NCI-H2227 treated with DMSO at 0.1 percent for 48 hours (cell line): ENCODE results near the gene ZNF473.

Experiments
- DNase-seq: peaks from one replicate; lab custom pipeline; 2025; lab: John Stamatoyannopoulos, UW

ZNF473 gene

DNA sequence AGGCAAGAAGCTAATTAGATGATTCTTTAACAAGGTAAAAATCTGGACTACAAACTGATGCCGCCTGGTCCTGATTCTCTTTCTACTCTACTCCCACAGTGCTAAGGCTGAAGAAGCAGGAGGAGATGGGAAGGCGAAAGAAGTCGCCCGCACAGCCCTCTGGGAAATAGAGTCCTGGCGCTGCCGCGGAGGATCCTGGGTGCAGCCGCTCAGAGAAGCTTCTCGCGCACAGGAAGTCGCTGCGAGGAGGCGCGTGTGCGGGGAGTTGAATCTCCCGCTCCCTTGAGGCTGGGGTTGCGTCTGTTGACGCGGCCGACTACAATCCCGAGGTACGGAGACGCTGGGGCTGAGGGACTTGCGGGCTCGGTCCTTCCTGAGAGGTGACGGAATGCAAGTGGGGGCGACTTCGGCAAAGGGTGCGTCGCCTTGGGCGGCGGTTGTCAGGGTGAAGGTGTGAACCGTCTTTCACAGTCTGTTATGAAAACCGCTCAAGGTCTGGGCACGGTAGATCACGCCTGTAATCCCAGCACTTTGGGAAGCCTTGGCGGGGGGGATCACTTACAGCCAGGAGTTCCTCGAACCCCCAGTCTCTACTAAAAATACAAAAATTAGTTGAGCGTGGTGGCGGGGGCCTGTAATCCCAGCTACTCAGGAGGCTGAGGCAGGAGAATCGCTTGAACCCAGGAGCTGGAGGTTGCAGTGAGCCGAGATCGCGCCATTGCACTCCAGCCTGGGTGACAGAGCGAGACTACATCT lies at the start of gene ZNF473:
Gene ZNF473, plus strand, starts transcription at position 212 of the 756 bp plus-strand sequence. CDS start 5,078 bp downstream, outside the sequence.
- DNase-seq: peak; percentile 98

DNA sequence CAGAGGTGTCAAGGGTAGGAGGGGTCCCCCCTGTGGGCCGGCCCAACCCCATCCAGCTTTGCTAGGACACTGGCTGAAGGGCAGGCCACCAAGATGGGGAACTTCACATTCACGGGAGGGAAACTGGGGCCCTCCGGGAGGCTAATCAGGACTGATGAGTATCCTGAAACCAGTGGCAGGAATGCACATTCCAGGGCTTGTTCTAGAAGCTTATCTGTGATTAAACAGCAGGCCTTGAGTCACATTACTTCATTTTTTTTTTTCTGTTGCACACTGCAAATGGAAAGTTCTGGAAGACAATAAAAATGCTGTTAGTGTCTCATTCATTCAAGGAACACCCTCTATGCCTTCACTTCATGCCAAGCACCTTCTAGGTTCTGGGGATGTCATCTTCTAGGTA lies 49.3 kb upstream of the ZNF473 start:
- no peak for DNase-seq

GRCh38 chr19:49977076-49977475 lies 48.7 kb upstream of the ZNF473 start:
- DNase-seq: no peak

DNA sequence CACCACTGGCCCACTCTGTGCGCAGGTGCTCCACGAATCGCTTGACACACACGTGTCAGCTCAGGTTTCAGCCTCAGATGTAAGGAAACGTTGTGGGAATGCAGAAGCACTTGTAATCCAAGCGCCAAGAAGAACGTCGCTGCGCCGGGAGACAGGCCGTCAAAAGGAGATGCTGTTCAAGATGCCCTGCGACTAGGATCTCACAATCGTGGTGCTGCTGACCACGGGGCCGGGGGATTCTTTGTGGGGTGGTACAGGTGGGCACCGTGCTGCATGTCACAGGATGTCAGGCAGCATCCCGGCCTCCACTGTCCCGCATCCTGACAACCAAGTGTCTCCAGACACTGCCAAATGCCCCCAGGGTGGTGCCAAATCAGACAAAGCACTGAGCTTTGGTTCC lies 47.9 kb upstream of the ZNF473 start:
- DNase-seq: no peak

DNA sequence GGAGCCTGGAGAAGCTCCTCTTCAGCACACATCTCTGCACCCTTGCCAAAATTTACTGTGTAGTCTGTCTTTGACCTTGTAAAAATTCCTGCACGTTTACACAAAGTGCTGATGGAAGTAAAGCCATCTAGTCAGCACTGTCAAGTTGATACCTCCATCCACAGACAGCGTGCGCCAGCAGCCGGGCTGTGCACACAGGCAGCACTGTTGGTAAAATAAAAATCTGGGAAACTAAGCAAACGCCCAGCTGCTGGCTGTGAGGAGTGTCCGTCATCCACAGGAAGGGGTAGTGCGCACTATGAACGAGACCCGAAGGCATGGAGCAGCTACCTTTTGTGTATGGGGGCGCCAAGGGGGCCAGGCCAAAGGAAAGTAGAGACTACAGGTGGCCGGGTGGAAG lies 47.5 kb upstream of the ZNF473 start:
- no peak for DNase-seq

DNA sequence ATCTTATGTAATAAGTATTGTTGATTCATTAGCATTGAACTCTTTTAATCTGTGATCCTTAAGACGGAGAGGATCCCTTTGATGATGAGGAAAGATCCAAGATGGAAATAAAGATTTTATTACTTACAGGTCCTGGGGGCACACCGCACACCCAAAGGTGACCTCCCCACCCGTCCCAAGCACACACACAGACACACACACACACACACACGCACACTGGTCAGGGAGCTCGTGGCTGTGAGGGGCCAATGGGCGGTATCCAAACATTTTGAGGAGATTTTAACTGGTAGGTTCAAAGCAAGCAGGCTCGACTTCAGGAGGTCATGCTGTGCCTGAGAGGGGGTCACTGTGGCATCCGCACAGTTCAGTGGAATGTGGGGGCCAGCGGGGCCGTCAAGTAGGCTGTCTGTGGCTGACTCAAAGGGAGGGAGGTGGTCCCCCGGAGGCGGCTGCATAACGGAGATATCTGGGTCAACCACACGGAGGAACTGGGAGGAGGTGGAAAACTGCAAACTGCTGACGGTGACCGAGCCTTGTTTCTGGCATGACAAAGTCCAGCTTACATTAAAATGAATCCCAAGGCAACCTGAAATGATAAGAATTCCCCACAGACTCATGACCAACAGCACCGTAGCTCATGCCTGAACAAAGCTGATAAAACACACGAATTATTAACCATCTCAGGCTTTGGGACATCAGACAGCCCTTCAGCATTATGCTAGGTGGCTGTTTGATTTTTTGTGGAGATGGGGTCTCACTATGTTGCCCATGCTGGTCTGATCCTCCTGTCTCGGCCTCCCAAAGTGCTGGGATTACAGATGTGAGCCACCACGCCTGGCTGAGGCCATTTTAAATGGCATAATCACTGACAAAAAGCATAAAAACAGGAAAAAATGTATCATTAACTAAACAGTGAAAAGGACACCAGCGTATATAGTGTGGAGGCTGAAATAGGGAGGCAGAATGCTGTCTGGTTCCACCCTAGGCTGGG lies 43.9 kb upstream of the ZNF473 start:
- DNase-seq: no peak

DNA sequence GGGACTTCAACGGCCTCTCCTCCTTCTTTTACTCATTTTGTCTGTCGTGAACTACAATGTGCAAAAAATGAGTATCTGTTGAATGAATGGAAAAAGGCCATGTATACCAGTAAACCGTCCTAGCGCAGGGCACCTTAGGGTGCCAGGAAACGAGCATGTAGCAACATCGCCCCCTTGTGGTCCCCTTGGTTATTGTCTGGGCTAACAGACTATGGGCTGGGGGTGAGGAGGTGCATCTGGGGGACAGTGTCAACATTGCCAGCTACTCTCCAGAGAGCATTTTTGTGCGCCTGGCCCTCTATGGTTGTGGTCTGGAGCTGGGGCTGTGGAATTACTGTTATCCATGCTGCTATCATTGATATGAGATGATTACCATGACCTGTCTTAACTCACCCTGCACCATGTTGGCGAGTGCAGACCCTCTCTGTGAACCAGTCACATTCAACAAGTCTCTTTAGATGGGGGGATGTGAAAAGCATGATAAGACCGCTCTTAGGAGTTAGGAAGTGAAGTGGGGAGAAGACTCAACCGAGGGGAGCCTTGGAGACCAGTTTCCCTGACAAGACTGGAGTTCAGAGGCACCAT lies 42.1 kb upstream of the ZNF473 start:
- DNase-seq: peak; percentile 3

- DNase-seq: no peak
Measured at GRCh38 chr19:49984491-49984890, 41.3 kb upstream of the ZNF473 start.

DNA sequence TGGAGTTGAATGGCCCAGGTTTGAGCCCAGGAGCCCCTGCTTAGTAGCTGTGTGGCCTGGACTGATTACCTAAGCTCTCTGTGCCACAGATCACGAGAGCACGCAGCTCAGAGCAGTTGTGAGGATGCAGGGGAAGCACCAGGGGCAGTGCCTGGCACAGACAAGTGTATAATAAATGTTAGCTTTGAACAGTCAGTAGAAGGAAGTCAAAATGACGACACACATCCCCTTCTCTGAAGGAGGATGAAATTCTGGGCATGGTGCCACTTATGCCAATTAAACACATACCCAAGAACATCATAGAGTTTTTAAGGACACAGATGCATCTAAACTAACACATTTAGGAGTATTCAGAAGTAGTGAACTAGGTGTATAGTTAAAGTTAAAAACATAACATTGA lies 39.9 kb upstream of the ZNF473 start:
- no peak for DNase-seq

DNA sequence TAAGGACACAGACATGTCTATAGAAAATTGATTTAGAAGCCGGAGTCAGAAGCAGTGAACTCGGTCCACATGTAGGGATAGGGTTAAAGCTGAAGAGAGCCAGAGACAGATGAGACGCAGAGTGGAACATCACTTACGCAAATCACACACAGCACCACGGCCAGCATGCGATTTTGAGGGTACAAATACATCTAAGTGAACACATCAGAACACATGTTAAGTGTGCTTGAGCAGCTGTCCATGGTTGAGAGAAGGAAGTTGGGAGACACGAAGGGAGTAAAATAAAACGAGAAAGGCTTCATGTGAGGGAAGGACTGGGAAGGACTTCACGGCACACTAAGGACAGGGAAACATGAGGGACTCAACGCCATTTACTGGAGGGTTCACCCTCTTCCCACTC lies 39.5 kb upstream of the ZNF473 start:
- DNase-seq: no peak

DNA sequence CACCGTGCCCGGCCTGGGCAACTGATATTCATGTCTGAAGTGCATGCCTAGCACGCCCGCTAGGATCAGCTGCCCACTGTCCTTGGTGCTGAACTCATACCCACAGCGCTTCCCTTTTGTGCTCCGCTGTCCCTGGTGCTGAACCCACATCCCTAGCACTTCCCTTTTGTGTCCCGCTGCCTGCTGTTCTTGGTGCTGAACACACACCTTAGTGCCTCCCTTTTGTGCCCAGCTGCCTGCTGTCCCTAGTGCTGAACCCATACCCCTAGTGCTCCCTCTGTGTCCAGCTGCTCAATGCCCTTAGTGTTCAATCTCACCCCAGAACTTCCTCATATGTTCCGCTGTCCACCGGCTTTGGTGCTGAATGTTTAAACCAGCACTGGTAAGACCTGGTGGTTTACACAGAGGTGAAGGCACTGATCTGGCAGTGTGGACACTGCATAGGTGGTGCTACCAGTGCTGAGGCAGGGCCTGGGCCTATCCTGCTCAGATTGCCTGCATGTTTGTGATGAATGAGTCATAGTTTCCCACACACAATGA lies 38.6 kb upstream of the ZNF473 start:
- DNase-seq: no peak

DNA sequence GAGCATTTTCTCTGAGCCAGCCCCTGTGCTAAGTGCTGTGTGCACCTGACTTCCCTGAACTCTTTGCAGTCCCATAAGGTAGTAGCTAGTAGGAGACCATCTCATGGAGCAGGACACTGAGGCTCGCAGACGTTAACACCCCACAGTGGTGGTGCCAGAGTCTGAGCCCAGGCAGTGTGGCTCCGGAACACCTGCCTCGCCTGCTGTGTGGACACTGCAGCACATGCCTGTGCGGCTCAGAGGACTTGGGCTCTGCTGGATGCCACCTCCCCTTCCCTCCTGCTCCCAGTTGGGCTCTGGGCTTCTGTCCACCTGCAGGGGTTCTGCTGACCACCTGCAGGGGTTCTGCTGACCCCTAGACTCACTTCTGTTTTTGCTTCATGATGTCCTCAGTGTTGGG lies 37.8 kb upstream of the ZNF473 start:
- no peak for DNase-seq

GRCh38 chr19:49988433-49988832 lies 37.4 kb upstream of the ZNF473 start:
- DNase-seq: no peak

- DNase-seq: peak; percentile 21
Measured at GRCh38 chr19:49997709-49998108, 28.1 kb upstream of the ZNF473 start.

DNA sequence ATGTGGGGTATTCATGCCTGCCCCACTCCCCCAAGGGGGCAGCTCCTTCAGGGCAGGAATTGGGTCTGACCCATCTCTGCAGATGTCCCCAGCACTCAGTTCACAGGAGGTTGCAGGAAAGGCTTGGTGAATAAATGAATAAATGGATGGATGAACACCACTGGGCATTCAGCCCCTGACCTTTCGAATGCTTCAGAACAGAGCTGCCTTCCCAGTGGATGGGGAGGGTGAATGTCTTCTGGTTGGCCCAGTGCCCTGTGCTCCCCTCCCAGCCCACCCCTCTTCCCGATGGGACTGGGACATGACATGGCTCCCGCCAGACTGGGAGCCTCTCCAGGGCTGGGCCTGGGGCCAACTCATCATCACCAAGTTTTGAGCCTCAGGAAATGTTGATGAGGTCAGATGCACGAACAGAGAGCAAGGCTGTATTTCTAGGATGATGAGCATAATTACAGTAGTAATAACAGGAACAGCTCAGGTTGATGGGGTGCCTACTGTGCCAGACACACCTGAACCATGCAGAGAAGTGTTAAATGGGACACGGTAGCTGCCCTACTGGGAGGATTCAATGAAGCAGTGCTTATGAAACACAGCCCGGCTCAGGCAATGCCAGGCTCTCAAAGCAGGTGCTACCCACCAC lies 26.3 kb upstream of the ZNF473 start:
- no peak for DNase-seq

DNA sequence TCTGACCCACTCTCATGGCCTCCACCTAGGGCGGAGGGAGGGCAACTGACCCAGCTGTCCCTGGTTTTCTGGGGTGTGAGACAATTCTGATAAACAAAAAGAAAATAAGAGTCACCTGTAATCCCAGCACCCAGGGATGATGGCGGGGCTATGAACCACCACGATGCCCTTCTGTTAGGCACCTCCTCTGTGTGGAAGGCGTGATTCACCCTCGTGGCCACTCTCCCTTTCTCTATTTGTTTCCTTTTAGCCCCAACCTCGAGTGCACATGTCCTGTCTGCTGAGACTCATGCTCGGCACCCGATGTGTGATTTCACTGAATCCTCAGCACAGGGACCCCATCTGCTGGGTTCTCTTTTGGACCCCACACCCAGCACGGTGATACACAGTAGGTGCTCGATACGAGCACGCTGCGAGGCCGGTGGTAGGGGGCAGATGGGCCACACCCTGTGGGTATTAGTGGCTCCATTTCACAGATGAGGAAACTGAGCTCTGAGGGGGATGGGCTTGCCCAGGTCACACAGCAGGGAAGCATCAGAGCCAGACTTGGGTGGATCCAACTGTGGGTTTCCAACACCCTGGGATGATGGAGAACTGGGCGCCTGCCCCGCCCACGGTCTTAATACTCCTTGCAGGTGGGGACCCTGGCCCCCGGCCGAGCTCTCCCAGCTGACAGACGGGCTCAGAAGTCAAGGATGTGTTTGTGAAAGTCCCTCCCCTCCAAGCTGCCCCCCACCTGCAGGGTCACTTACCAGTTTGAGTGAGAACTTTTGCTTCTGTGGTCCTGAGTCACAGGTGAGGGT lies 25.6 kb upstream of the ZNF473 start:
- DNase-seq: no peak

DNA sequence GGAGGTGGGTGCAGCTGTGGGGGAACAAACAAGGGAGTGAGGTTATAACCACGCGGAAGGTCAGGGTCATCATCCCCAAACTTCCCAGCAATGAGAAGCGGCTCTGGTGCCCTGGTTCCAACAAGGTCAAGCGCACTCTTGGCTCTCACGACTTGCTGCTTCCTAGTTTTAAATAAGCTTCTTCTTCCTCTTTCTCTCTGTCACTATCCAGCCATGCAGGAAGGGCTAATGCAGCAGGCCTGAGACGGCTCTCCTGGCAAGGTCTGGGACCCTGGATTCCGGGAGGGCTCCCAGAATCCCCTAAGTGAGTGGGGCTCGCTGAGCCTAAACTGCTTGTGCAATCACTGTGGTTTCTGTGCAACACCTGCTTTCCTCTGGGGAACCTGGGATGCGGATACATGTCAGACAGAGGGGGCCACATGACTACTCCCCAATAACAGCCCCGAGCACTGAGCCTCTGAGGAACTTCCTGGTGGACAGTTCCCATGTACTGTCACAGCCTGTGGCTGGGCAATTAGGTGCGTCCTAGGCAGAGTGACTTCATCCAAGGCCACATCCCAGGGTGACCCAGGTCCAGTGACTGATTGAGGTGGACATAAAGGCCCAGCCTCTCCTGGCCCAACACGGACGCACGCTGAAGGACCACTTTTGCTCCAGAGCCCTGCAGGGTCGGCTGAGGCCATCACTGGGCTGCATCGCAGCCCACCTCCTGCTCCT lies 24.8 kb upstream of the ZNF473 start:
- DNase-seq: no peak

- DNase-seq: no peak
Measured at GRCh38 chr19:50001775-50002174, 24.0 kb upstream of the ZNF473 start.

DNA sequence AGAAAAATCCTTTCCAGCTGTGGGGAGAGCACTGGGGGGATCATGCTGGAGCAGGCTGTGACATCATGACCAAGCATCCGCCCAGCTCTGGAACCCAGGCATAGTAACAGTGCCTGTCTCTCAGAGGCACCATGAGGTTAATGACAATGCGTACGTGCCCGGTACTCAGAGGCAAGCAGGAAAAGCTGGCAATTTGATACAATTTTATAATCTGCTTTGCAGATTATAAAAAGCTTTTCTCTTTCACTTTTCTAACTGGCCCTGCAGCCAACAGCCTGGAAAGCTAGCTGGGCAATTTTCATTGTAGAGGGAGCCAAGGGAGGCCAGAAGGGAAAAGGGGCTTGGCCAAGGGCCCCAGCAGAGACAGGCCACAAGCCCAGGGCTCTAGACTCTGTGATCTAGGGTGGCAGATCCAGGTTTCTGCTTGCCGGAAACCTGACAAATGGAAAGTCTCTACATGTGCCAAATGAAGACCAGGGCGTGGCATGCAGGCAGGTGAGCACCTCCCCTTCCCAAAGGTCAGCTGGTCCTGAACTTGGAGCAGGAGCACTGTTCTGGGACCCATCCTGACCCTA lies 23.3 kb upstream of the ZNF473 start:
- DNase-seq: no peak

DNA sequence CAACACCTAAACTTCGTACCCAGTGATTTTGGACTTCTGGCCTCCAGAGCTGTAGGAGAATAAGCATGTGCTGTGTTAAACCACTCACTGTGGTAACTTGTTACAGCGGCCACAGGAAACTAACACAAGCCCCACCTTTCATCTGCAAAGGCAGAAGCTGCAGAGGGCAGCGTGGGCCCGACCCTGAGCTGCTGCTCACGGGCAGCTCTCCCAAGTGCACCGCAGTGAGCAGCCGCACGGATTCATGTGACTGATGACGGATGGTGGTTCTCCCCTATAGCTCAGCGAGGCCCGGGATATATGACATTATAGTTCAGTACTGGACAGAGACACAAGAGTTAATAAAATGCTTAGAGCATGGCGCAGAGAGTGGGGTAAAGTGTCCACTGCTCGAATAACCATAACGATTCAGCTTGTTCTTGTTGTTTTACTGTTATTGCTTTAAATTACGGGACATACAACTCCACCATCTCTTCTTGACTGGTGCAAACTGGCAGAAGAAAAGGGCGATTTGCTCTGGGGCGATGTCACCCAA lies 22.5 kb upstream of the ZNF473 start:
- DNase-seq: no peak
